HCT116 (cell line): ENCODE data around the gene CELSR3. TPM values are rescaled to one million over a fixed set of nuclear protein-coding genes. Genes with fewer than 3 reads are reported as not detected.

Source experiments
- ATAC-seq: fragments of 200-7000 bp; cut with Tn5 transposase; 2 replicates; pipeline ENCODE4 v1.9.1; 2020; ENCODE audit warnings: mild to moderate bottlenecking, moderate library complexity
- BruUV-seq: library from RNA; stranded (reverse); fragments of 400-500 nt; replicated peaks from 2 replicates; lab custom pipeline; 2021; lab: Mats Ljungman, UMichigan
- CTCF ChIA-PET: fragments of 300-600 bp; sonication (Branson Sonifier 250); formaldehyde crosslinking; loops from one replicate; lab custom pipeline; 2021; ENCODE audit warnings: antibody characterized with exemption; lab: Charles Lee
- POLR2A ChIA-PET: fragments of 300-600, 350-600 bp; sonication (Branson Sonifier 250); formaldehyde crosslinking; loops from one replicate; lab custom pipeline; 2021; ENCODE audit warnings: antibody characterized with exemption; lab: Charles Lee
- RAD21 ChIA-PET, 2 experiments: fragments of 300-600 bp; sonication (Branson Sonifier 250); formaldehyde crosslinking; loops; one replicate each; lab custom pipeline; 2023; ENCODE audit warnings: low total read pairs in 2 of 2; ENCODE audit not compliant: uncharacterized antibody in 2 of 2, unreplicated experiment in 2 of 2, low non-redundant PET in 1 of 2; lab: Charles Lee
- DNase-seq: peaks from one replicate; pipeline ENCODE4 v3.0.0-alpha.2; 2010; ENCODE audit warnings: low read depth, low spot score
- H2AFZ ChIP-seq: fragments of 200-600 bp; shearing (Covaris generic), sonication (generic); 2 replicates; pipeline ENCODE4 v1.6.1; 2017; ENCODE audit warnings: low read depth, mixed run types, mixed read lengths, antibody characterized with exemption, low read length; ENCODE audit not compliant: poor library complexity, severe bottlenecking
- H3K27ac ChIP-seq: 2 replicates; pipeline ENCODE4 v1.5.1; 2012; ENCODE audit warnings: low read depth, low read length
- H3K27me3 ChIP-seq: fragments of 200-600 bp; sonication (generic); 2 replicates; pipeline ENCODE4 v1.6.1; 2016; ENCODE audit warnings: mixed run types, low read length, mixed read lengths; ENCODE audit not compliant: insufficient read depth
- H3K36me3 ChIP-seq, 2 experiments: fragments of 200-500 bp in 1 of 2; fragments of 200-600 bp in 1 of 2; sonication (Bioruptor generic) in 1 of 2; sonication (generic) in 1 of 2; 2 replicates each; pipeline versions ENCODE4 v1.5.1 to v1.6.1; 2014 to 2016; ENCODE audit warnings: low read length in 2 of 2, inconsistent platforms in 1 of 2, mixed read lengths in 1 of 2, mixed run types in 1 of 2; ENCODE audit not compliant: insufficient read depth in 2 of 2, control insufficient read depth in 1 of 2
- H3K4me1 ChIP-seq, 2 experiments: fragments of 200-600 bp in 1 of 2; sonication (generic) in 1 of 2; 2 replicates each; pipeline versions ENCODE4 v1.5.1 to v1.6.1; 2012 to 2017; ENCODE audit warnings: low read length in 2 of 2, inconsistent platforms in 1 of 2, mild to moderate bottlenecking in 1 of 2, mixed read lengths in 1 of 2, mixed run types in 1 of 2, moderate library complexity in 1 of 2; ENCODE audit not compliant: insufficient read depth in 2 of 2, control insufficient read depth in 1 of 2
- H3K4me2 ChIP-seq: fragments of 200-600 bp; sonication (generic); 2 replicates; pipeline ENCODE4 v1.6.1; 2017; ENCODE audit warnings: mixed run types, low read length, mixed read lengths
- H3K4me3 ChIP-seq, 2 experiments: fragments of 200-600 bp in 1 of 2; sonication (generic) in 1 of 2; replicated peaks in 1 of 2; 2 replicates each; pipeline ENCODE4 v1.5.1; 2011 to 2016; ENCODE audit warnings: low read length in 2 of 2, control low read depth in 1 of 2, low read depth in 1 of 2, mild to moderate bottlenecking in 1 of 2, mixed read lengths in 1 of 2, mixed run types in 1 of 2
- H3K79me2 ChIP-seq: fragments of 200-600 bp; sonication (generic); 2 replicates; pipeline ENCODE4 v1.6.1; 2017; ENCODE audit warnings: mild to moderate bottlenecking, mixed run types, low read length, moderate library complexity, mixed read lengths; ENCODE audit not compliant: insufficient read depth
- H3K9ac ChIP-seq: fragments of 200-600 bp; sonication (generic); 2 replicates; pipeline ENCODE4 v1.6.1; 2016; ENCODE audit warnings: low read length, mixed read lengths
- H3K9me2 ChIP-seq: fragments of 200-600 bp; sonication (generic), shearing (Covaris generic); 2 replicates; pipeline ENCODE4 v1.6.1; 2017; ENCODE audit warnings: mixed run types, mild to moderate bottlenecking, moderate library complexity; ENCODE audit not compliant: insufficient read depth
- H3K9me3 ChIP-seq, 2 experiments: fragments of 200-500 bp in 1 of 2; fragments of 200-600 bp in 1 of 2; sonication (Bioruptor generic) in 1 of 2; sonication (generic) in 1 of 2; 2 replicates each; pipeline ENCODE4 v1.6.1; 2014 to 2017; ENCODE audit warnings: low read length in 2 of 2, mixed read lengths in 2 of 2, inconsistent platforms in 1 of 2, low read depth in 1 of 2, mild to moderate bottlenecking in 1 of 2, mixed run types in 1 of 2, moderate library complexity in 1 of 2; ENCODE audit not compliant: control insufficient read depth in 1 of 2, insufficient read depth in 1 of 2
- H4K20me1 ChIP-seq: fragments of 200-600 bp; sonication (generic), shearing (Covaris generic); 2 replicates; pipeline ENCODE4 v1.6.1; 2017; ENCODE audit warnings: mixed run types, mild to moderate bottlenecking, moderate library complexity; ENCODE audit not compliant: insufficient read depth
- CEBPB ChIP-seq: IDR thresholded peaks from 2 replicates; pipeline ENCODE4 v1.6.1; 2012; ENCODE audit warnings: low read depth
- EGR1 ChIP-seq: IDR thresholded peaks from 2 replicates; pipeline ENCODE4 v1.6.1; 2012; ENCODE audit warnings: low read depth
- ELF1 ChIP-seq: IDR thresholded peaks from 2 replicates; pipeline ENCODE4 v1.6.1; 2012; ENCODE audit warnings: low read depth, borderline replicate concordance
- EZH2 ChIP-seq: fragments of 200-600 bp; sonication (generic); IDR thresholded peaks from 2 replicates; pipeline ENCODE4 v1.6.1; 2017; ENCODE audit warnings: antibody characterized with exemption, mixed run types
- FOSL1 ChIP-seq: IDR thresholded peaks from 2 replicates; pipeline ENCODE4 v1.6.1; 2012; ENCODE audit warnings: low read depth
- JUND ChIP-seq: IDR thresholded peaks from 2 replicates; pipeline ENCODE4 v1.6.1; 2012
- MAX ChIP-seq: IDR thresholded peaks from 2 replicates; pipeline ENCODE4 v1.6.1; 2012
- POLR2AphosphoS5 ChIP-seq: IDR thresholded peaks from 2 replicates; pipeline ENCODE4 v1.6.1; 2011; ENCODE audit warnings: mild to moderate bottlenecking, low read depth, low read length, moderate library complexity
- REST ChIP-seq: IDR thresholded peaks from 2 replicates; pipeline ENCODE4 v1.6.1; 2012; ENCODE audit warnings: low read depth
- ZFX ChIP-seq: fragments of 450-650 bp; IDR thresholded peaks from 2 replicates; pipeline ENCODE4 v1.6.1; 2017
- intact Hi-C: fragments of 100-400 bp; cut with micrococcal nuclease; formaldehyde crosslinking; loops from 2 replicates; pipeline ENCODE4 v1.10.0; 2022
- total RNA-seq: library from RNA; stranded (reverse); gene quantifications from one replicate; pipeline ENCODE4 v1.2.1, GENCODE V29; 2021; ENCODE audit not compliant: unreplicated experiment

CELSR3 gene
- total RNA-seq, 1 experiment from 2014 or later = 7.8 TPM

GRCh38 chr3:48684480-48685143 is 21.9 kb upstream of the CELSR3 start:
- intact Hi-C loops = loop anchor here (5.0 kb wide), 1 partner anchor 268 kb away; no protein-coding TSS in a partner anchor
- no peak overlapping the region for H2AFZ ChIP-seq
- H3K4me2 ChIP-seq = peak overlapping the region; percentile 93
- peaks cover 34% of the 10 kb centered on the region for H3K79me2 ChIP-seq
- no peak for ATAC-seq
- ChIA-PET RAD21 (no interaction called here), POLR2A (interaction anchor here (1.0 kb wide), 1 partner anchor 20 kb away, joined by 4 read pairs; no protein-coding TSS in a partner anchor)
- H3K9ac ChIP-seq = peak overlapping the region; percentile 89
- peaks cover 29 to 42% of the 10 kb centered on the region in 2 experiments for H3K36me3 ChIP-seq
- DNase-seq = no peak
- H3K4me3 ChIP-seq = peak overlapping the region; percentile 77 to 96
- no peaks in the 10 kb centered on the region for H3K9me2 ChIP-seq
- peaks cover 13 to 29% of the 10 kb centered on the region in 2 experiments for H3K4me1 ChIP-seq
- no peaks in the 10 kb centered on the region for H3K27me3 ChIP-seq
- no peaks in the 10 kb centered on the region for H4K20me1 ChIP-seq
- no TSS peak for BruUV-seq
- TF ChIP-seq EZH2 = no peak
- TF ChIP-seq ZFX = no peak
- no peak for TF ChIP-seq MAX
- no peak for TF ChIP-seq FOSL1
- TF ChIP-seq JUND = no peak
- TF ChIP-seq CEBPB = no peak
- no peak for TF ChIP-seq ELF1
- no peak for TF ChIP-seq EGR1
- TF ChIP-seq POLR2AphosphoS5 = no peak
- TF ChIP-seq REST = no peak
- TF ChIP-seq, all 23 proteins: peak for 0
- CTCF ChIA-PET = interaction anchor here (1.3 kb wide), 1 partner anchor 21 kb away, joined by 3 read pairs; the partner anchor contains the start of gene CELSR3
- H3K27ac ChIP-seq = peak overlapping the region; percentile 38; the same call in 1 of the 2 replicates
- H3K9me3 ChIP-seq = no peaks in the 10 kb centered on the region
